Subcutaneous adipose tissue (tissue), 4 donors: ENCODE measurements around the gene KLK12. TPM values are rescaled to one million over a fixed set of nuclear protein-coding genes. Genes with fewer than 3 reads are reported as not detected.

Experiments used
- total RNA-seq, 4 donors: library from RNA; depleted of rRNA; stranded (reverse); fragments of >200 nt; gene quantifications; one replicate each; pipeline ENCODE4 v1.1.0, GENCODE V29; 2016
- TF ChIP-seq, protein P1 (sequence below): fragments of 450-650 bp; IDR thresholded peaks from one replicate; pipeline ENCODE4 v1.5.1; 2016; ENCODE audit warnings: low read depth, mild to moderate bottlenecking, control low read depth, antibody characterized with exemption, moderate library complexity

The KLK12 gene
- total RNA-seq, 4 donors from 2014 or later = not detected

GRCh38 chr19:51078731-51079130 lies 43.9 kb upstream of the KLK12 start:
- TF ChIP-seq, protein P1, sequence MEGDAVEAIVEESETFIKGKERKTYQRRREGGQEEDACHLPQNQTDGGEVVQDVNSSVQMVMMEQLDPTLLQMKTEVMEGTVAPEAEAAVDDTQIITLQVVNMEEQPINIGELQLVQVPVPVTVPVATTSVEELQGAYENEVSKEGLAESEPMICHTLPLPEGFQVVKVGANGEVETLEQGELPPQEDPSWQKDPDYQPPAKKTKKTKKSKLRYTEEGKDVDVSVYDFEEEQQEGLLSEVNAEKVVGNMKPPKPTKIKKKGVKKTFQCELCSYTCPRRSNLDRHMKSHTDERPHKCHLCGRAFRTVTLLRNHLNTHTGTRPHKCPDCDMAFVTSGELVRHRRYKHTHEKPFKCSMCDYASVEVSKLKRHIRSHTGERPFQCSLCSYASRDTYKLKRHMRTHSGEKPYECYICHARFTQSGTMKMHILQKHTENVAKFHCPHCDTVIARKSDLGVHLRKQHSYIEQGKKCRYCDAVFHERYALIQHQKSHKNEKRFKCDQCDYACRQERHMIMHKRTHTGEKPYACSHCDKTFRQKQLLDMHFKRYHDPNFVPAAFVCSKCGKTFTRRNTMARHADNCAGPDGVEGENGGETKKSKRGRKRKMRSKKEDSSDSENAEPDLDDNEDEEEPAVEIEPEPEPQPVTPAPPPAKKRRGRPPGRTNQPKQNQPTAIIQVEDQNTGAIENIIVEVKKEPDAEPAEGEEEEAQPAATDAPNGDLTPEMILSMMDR = no peak

GRCh38 chr19:51078104-51078503 lies 43.3 kb upstream of the KLK12 start:
- TF ChIP-seq, protein P1 = no peak

- TF ChIP-seq, protein P1 = no peak
Measured at GRCh38 chr19:51076631-51077213, 41.9 kb upstream of the KLK12 start.

- TF ChIP-seq, protein P1 = no peak
Measured at GRCh38 chr19:51075998-51076397, 41.2 kb upstream of the KLK12 start.

DNA sequence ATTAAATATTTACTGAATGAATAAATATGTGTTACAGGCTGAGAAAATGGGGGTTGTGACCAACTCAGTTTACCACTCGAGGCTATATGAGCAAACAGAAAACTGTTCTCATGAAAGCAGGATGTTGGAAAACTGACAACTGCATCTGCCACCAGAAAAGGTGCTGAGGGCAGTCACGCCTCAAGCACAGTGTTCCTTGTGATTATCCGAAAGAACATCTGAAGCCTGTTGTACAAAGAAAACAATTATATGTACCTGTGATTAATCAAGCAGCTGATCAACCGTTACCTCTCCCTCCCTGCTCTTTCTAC lies 36.2 kb upstream of the KLK12 start:
- TF ChIP-seq, protein P1 = no peak

DNA sequence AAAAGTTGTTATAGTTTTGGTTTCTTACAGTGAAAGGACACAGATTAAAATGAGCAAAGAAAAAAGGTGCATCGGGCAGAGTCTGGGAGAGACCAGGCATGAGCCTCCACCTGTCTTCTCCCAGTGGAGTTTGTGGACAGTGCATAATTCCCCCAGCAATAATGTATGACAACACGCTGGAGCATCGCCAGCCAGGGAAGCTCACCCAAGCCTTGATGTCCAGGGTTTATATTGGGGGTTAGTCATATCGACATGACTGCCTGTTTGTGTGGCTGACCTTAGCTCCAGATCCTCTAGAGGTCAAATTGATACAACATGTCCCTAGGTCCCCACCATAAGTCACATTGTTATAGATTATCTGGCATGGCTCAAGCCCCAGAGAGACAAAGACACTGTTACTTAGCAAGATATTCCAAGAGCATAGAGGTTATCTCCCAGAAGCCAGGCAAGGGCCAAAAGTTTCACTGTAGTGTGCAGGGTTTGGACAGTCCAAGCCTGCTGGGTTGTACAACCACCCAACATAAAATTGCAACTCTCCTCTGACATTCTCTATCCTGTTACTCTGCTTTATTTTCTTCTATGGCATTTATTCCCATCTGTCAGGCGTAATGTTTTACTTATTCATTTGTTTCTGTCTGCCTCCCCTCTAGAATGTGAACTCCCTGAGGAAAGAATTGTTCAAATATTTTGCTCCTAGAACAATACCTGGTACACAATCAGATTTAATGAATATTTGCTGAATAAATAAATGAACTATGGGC lies 35.7 kb upstream of the KLK12 start:
- TF ChIP-seq, protein P1 = no peak

GRCh38 chr19:51066393-51067186 lies 31.8 kb upstream of the KLK12 start:
- TF ChIP-seq, protein P1 = no peak
